NB4 (cell line): ENCODE data around the gene SPECC1L.

Experiments used
- DNase-seq: peaks from one replicate; pipeline ENCODE4 v3.0.0; 2010; ENCODE audit warnings: low read depth
- H3K4me3 ChIP-seq: one replicate; pipeline ENCODE4 v1.5.1; 2011; ENCODE audit warnings: mild to moderate bottlenecking, low read depth, low read length, moderate library complexity
- MYC ChIP-seq: IDR thresholded peaks from 2 replicates; pipeline ENCODE4 v1.6.1; 2011; ENCODE audit warnings: low read depth, low read length
- POLR2A ChIP-seq: IDR thresholded peaks from 2 replicates; pipeline ENCODE4 v1.6.1; 2011; ENCODE audit warnings: mild to moderate bottlenecking; ENCODE audit not compliant: insufficient read length; ENCODE audit errors: extremely low read depth
- TF ChIP-seq, protein P1 (sequence below): IDR thresholded peaks from one replicate; pipeline ENCODE4 v1.5.1; 2012; ENCODE audit warnings: low read depth, low read length
- TF ChIP-seq, protein P2 (sequence below): IDR thresholded peaks from 2 replicates; pipeline ENCODE4 v1.6.1; 2011; ENCODE audit warnings: low read depth, low read length

Gene SPECC1L

DNA sequence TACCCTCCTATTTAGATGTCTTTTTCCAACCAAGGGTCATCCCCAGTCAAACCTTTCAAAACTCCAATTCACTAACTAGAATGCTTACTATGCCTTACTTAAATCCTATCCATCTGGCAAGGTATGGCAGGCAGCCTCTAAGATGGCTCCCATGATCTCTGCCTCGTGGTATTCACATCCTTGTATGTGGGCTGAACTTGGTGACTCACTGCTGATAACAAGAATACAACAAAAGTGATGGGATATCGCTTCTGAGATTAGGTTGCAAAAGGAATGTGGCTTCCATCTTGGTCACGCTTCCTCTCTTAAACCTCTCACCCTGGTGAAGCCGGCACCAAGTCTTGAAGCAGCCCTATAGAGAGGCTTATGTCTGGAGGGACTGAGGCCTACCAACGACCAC, 194.9 kb downstream of the SPECC1L start:
- TF ChIP-seq MYC = no peak
- TF ChIP-seq POLR2A = no peak
- TF ChIP-seq, protein P1, sequence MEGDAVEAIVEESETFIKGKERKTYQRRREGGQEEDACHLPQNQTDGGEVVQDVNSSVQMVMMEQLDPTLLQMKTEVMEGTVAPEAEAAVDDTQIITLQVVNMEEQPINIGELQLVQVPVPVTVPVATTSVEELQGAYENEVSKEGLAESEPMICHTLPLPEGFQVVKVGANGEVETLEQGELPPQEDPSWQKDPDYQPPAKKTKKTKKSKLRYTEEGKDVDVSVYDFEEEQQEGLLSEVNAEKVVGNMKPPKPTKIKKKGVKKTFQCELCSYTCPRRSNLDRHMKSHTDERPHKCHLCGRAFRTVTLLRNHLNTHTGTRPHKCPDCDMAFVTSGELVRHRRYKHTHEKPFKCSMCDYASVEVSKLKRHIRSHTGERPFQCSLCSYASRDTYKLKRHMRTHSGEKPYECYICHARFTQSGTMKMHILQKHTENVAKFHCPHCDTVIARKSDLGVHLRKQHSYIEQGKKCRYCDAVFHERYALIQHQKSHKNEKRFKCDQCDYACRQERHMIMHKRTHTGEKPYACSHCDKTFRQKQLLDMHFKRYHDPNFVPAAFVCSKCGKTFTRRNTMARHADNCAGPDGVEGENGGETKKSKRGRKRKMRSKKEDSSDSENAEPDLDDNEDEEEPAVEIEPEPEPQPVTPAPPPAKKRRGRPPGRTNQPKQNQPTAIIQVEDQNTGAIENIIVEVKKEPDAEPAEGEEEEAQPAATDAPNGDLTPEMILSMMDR = no peak
- TF ChIP-seq, protein P2, sequence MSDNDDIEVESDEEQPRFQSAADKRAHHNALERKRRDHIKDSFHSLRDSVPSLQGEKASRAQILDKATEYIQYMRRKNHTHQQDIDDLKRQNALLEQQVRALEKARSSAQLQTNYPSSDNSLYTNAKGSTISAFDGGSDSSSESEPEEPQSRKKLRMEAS = no peak
- peak; percentile 55 for DNase-seq
- no peak overlapping the region for H3K4me3 ChIP-seq

DNA sequence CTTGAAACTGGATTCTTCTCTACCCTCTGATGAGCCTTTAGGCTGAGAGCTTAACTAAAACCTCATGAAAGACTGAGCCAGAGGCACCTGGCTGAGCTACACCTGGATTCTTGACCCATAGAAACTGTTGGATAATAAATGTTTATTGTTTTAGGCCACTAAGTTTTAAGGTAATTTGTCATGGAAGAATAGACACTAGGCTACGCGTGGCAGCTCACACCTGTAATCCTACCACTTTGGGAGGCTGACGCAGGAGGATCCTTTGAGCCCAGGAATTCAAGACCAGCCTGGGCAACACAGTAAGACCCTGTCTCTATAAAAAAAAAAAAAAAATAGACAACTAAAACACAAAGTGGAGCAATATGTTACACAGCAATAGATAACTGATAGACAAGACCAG, 195.3 kb downstream of the SPECC1L start:
- DNase-seq = no peak
- TF ChIP-seq, protein P1 = no peak
- TF ChIP-seq POLR2A (no peak), MYC (no peak)
- TF ChIP-seq, protein P2 = no peak
- no peak overlapping the region for H3K4me3 ChIP-seq

DNA sequence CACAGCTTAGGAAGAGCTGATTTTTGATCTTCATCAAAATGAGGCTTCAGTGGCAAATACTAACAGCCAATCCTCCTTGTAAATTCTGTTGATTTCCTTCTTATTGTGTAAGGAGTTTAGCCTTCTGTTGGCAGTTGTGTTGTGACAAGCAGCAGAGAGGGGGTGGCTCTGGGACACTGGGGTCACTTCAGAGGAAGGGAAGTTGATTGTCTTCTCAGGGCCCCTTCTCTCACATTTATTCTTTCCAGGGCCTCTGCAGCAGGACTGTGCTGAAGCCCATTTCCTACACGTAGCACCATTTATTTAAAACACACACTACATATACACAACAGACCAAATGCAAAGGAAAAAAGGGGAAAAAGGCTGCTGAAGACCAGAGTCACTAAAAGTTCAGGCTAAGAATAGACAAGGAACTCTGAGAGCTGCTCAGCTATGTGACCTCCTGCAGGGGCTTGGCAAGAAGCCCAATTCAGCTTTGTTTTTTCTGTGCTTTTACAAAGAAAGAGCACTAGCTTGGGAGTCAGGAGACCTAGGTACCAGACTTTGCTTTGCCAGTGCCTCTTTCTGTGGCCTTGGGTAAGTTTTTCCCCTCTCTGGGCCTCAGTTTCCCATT, 196.2 kb downstream of the SPECC1L start:
- no peak overlapping the region for H3K4me3 ChIP-seq
- peak; percentile 72 for DNase-seq
- TF ChIP-seq, protein P2 = no peak
- TF ChIP-seq MYC = no peak
- no peak for TF ChIP-seq POLR2A
- TF ChIP-seq, protein P1 = no peak

DNA sequence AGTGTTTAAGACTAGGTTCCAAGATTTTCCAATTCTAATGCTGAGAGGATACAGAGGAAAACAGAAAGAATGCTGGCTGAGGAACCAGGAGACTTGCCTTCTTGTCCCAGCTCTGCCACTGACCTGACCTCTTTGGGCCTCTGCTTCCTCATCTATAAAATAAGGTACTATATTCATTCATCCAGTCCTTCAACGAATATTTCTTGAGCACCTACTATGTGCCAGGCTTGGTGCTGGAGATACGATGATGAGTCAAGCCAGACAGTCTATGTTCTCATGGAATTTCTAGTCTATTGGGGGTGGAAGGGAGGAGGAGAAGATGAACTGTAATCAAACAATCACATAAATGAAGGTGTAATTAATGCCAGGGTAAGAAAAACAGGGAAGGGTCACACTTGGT, 196.7 kb downstream of the SPECC1L start:
- H3K4me3 ChIP-seq = no peak overlapping the region
- no peak for DNase-seq
- TF ChIP-seq, protein P1 = no peak
- TF ChIP-seq, protein P2 = no peak
- TF ChIP-seq MYC (no peak), POLR2A (no peak)
